NT2/D1 (cell line): Measurements from ENCODE around the gene CNGB1.
"Not testable (repeated sequence)": the region's sequence is repeated elsewhere in the genome, so short reads cannot be mapped to it uniquely, and the experiment has no call there.

Experiments used
- DNase-seq: peaks from one replicate; pipeline ENCODE4 v3.0.0-alpha.2; 2011; ENCODE audit warnings: low read depth, low spot score
- H3K27me3 ChIP-seq: 2 replicates; pipeline ENCODE4 v1.6.0; 2011; ENCODE audit warnings: mild to moderate bottlenecking; ENCODE audit not compliant: insufficient read length, insufficient read depth
- H3K36me3 ChIP-seq: 2 replicates; pipeline ENCODE4 v1.6.1; 2011; ENCODE audit warnings: mild to moderate bottlenecking, low read length, mixed read lengths; ENCODE audit not compliant: insufficient read depth, insufficient read length
- H3K4me1 ChIP-seq: 2 replicates; pipeline ENCODE4 v1.5.1; 2011; ENCODE audit not compliant: insufficient read depth, insufficient read length
- H3K4me3 ChIP-seq: 2 replicates; pipeline ENCODE4 v1.5.1; 2011; ENCODE audit warnings: low read depth; ENCODE audit not compliant: insufficient read length
- H3K9ac ChIP-seq: 2 replicates; pipeline ENCODE4 v1.6.0; 2011; ENCODE audit warnings: low read depth; ENCODE audit not compliant: insufficient read length
- H3K9me3 ChIP-seq: 2 replicates; pipeline ENCODE4 v1.5.1; 2011; ENCODE audit warnings: mild to moderate bottlenecking, low read length; ENCODE audit not compliant: insufficient read depth
- SUZ12 ChIP-seq: IDR thresholded peaks from 2 replicates; pipeline ENCODE4 v1.6.1; 2011; ENCODE audit not compliant: insufficient read length, insufficient read depth; ENCODE audit errors: extremely low read depth
- YY1 ChIP-seq: IDR thresholded peaks from 2 replicates; pipeline ENCODE4 v1.6.1; 2011; ENCODE audit not compliant: insufficient read length, insufficient read depth
- ZNF274 ChIP-seq: IDR thresholded peaks from 2 replicates; pipeline ENCODE4 v1.6.1; 2011; ENCODE audit warnings: mild to moderate bottlenecking, low read depth, low read length

The CNGB1 gene

DNA sequence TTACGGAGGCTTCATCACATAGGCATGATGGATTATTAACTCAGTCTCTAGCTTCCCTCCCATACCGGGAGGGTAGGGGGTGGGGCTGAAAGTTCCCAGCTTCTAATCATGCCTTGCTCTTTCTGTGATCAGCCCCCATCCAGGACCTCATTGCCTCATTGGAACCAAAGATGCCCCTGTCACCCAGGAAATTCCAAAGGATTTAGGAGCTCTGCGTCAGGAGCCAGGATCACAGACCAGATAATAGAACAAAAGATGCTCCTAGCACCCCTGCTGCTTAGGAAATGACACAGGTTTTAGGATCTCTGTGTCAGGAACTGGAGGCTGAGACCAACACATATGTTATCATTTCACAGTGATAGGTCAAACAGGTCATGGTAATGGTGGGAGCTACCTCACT is 40.0 kb upstream of the CNGB1 start:
- Histone ChIP-seq H3K27me3 (no peaks in the 10 kb centered on the region), H3K9me3 (peaks cover 6% of the 10 kb centered on the region; the same call in 1 of the 2 replicates), H3K9ac (no peak overlapping the region), H3K36me3 (peaks cover 60% of the 10 kb centered on the region), H3K4me1 (peaks cover 16% of the 10 kb centered on the region), H3K4me3 (no peak overlapping the region)
- DNase-seq = no peak
- no peak for TF ChIP-seq SUZ12
- no peak for TF ChIP-seq YY1
- no peak for TF ChIP-seq ZNF274

DNA sequence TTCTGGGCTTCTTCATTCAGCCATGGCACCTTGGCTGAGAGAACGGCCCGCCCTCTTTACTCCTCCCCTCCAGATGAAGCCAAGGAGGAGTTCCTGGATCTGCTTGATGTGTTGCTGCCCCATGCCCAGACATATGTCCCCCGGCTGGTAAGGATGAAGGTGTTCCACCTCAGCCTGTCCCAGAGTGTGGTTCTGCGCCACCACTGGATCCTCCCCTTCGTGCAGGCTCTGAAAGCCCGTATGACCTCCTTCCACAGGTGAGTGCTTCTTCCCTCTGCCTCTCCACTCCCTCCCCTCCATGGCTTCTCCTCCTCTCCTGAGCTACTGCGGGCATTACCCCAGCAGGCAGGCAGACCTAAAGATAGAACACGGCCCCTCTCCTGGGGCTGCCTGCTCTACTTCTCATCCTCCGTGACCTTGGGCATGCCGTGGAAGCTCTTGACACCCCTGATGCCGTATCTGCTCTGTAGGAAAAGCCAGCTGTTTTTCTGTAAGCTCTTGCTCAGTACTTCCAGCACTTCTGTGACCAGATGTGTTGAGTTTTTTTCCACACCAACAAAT is 39.0 kb upstream of the CNGB1 start:
- no peak for DNase-seq
- peaks cover 16% of the 10 kb centered on the region for H3K4me1 ChIP-seq
- no peak overlapping the region for H3K9ac ChIP-seq
- no peak for TF ChIP-seq SUZ12
- TF ChIP-seq ZNF274 = no peak
- no peak for TF ChIP-seq YY1
- peaks cover 6% of the 10 kb centered on the region; the same call in 1 of the 2 replicates for H3K9me3 ChIP-seq
- peaks cover 57% of the 10 kb centered on the region for H3K36me3 ChIP-seq
- no peak overlapping the region for H3K4me3 ChIP-seq
- H3K27me3 ChIP-seq = no peaks in the 10 kb centered on the region

DNA sequence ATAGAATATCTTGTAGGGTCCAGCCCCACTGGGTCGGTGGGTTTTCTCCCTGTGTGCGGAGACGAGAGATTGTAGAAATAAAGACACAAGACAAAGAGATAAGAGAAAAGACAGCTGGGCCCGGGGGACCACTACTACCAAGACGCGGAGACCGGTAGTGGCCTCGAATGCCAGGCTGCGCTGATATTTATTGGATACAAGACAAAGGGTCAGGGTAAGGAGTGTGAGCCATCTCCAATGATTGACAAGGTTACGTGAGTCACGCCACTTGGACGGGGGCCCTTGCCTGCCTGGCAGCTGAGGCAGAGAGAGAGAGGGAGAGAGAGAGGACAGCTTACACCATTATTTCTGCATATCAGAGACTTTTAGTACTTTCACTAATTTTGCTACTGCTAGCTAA is 33.8 kb upstream of the CNGB1 start:
- not testable (repeated sequence) for DNase-seq, H3K9ac ChIP-seq, H3K4me1 ChIP-seq, H3K27me3 ChIP-seq, H3K4me3 ChIP-seq, H3K9me3 ChIP-seq
- H3K36me3 ChIP-seq = peaks cover 48% of the 10 kb centered on the region

DNA sequence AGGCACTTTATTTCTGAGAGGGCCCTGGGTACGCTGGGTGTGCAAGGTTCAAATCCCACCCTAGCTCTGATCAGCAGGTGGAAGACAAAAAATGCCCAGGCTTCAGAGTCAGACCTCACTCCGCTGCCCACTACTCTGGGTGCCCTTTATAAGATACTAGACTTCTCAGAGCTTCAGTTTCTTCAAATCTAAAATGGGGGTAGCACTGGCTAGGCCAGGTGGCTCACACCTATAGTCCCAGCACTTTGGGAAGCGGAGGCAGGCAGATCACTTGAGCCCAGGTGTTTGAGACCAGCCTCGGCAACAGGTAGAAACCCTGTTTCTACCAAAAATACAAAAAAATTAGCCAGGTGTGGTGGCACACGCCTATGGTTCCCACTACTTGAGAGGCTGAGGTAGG is 32.0 kb upstream of the CNGB1 start:
- Histone ChIP-seq H3K9me3 (peaks cover 6% of the 10 kb centered on the region; the same call in 1 of the 2 replicates), H3K9ac (no peak overlapping the region), H3K4me3 (no peak overlapping the region), H3K27me3 (no peaks in the 10 kb centered on the region), H3K4me1 (peaks cover 19% of the 10 kb centered on the region), H3K36me3 (peaks cover 43% of the 10 kb centered on the region)
- no peak for DNase-seq
- TF ChIP-seq ZNF274 (no peak), YY1 (no peak), SUZ12 (no peak)

DNA sequence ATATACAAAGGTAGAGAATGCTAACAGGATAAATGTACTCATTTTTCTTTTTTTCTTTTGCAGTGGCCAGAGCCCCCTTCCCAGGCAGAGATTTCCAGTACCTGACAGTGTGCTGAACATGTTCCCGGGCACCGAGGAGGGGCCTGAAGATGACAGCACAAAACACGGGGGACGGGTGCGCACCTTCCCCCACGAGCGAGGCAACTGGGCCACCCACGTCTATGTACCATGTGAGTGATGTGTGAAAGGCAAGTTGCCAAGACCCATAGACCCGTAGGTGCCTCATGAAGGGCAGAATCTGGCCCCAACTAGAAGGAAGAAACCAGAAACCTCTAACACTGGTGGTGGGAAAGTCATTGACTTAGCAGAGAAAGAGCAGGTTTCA is 31.5 kb upstream of the CNGB1 start:
- no peak for TF ChIP-seq ZNF274
- TF ChIP-seq SUZ12 = no peak
- no peak for TF ChIP-seq YY1
- H3K36me3 ChIP-seq = peaks cover 48% of the 10 kb centered on the region

DNA sequence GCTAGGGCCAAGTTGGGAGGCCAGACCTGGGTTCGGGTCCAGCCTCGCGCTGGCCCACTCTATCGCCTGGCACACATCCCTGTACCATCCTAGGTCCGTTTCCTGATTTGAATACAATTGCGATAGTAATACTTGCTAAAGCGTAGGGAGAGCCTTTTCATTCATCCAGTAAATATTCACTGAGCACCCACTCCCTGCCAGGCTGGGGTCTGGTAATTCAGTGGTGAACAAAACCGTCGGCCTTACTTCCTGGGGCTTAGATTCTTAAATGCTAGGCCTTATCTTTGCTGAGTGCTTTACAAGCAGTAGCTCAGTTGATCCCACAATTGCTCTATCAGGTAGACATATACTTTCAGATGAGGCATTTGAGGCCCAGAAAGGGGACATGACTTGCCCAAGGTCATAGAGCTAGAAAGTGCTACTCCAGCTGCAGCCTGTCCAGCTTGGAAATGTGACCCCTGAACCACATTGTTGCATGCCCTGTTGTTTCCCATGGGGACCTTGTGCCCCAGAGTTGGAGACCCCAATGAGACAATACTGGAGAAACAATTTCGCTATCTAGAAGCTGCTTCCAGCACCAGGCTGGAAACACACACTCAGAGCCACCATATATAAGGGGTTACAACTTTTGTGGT is 31.0 kb upstream of the CNGB1 start:
- no peak for DNase-seq

More for the DNA sequence above, 31.5 kb upstream of the CNGB1 start:
- Histone ChIP-seq H3K4me3 (no peak overlapping the region), H3K4me1 (peaks cover 22% of the 10 kb centered on the region), H3K9ac (peak overlapping the region; percentile 95), H3K9me3 (peaks cover 6% of the 10 kb centered on the region; the same call in 1 of the 2 replicates), H3K27me3 (no peaks in the 10 kb centered on the region)
- no peak for DNase-seq

DNA sequence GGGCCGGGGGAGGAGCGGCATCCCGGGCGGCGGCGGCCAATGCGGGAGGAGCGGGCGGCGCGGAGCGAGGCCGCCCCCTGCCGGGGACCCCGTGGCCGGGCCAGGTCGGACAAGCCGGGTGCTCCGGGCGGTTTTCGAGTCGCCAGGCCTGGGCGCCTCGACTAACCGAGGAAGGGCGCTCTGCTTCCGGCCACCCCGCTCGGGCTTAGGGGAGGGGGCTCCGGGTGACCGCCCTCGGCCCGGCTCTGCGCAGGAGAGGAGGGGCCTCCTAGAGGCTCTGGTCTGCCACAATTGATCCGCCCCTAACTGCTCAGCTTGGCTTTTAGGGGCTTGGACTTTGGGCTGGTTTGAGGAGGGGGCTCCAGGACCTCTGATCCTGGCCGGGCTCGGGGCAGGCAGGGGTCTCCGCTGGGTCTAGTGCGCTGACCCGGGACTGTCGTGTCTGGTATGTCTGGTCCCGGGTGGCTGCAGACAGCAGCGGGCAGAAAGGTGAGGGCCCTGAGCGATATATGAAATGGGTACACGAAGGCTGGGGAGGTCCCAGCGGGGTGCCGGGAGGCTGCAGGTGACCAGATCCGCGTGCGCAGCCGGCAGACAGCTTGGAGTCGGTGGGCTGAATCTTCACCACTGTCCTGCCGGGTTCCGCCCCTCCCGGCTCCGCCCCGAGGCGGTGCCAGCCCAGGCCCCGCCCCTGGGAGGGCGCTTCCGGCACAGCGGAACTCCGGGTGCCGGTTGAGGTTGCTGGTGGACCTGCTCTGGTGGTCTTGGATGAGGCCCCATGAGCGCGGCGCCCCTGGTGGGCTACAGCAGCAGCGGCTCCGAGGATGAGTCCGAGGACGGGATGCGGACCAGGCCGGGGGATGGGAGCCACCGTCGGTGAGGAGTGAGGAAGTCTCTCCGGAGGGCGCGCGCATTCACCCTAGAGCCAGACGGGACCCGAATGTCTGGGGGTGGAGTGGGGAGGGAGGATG is 30.1 kb upstream of the CNGB1 start, which contains the start of gene USB1:
USB1 (plus strand) TSS at position 702 of the 971 bp plus-strand sequence; CDS start at position 779, 77 bp downstream.
- TF ChIP-seq ZNF274 (no peak), SUZ12 (no peak), YY1 (no peak)
- Histone ChIP-seq H3K4me3 (peak within 1 kb of the TSS; percentile 85), H3K9ac (peak within 1 kb of the TSS; percentile 95), H3K4me1 (peaks cover 23% of the 10 kb centered on the region), H3K27me3 (no peaks in the 10 kb centered on the region), H3K36me3 (peaks cover 55% of the 10 kb centered on the region), H3K9me3 (0 out of 2 replicates have a peak, but pooled peaks cover 1% of the 10 kb centered on the region)
- DNase-seq = peak; percentile 85

More for the DNA sequence above, 31.0 kb upstream of the CNGB1 start:
- TF ChIP-seq YY1 = no peak
- TF ChIP-seq ZNF274 = no peak
- no peak for TF ChIP-seq SUZ12
- H3K4me1 ChIP-seq = peaks cover 22% of the 10 kb centered on the region
- H3K36me3 ChIP-seq = peaks cover 49% of the 10 kb centered on the region
- no peaks in the 10 kb centered on the region for H3K27me3 ChIP-seq
- H3K9ac ChIP-seq = peak overlapping the region; percentile 95
- H3K9me3 ChIP-seq = peaks cover 6% of the 10 kb centered on the region; the same call in 1 of the 2 replicates
- peak overlapping the region; percentile 85 for H3K4me3 ChIP-seq
